Endodermal cell (in vitro differentiated cells): ENCODE measurements around the gene CAV1. TPM values are rescaled to one million over a fixed set of nuclear protein-coding genes. Genes with fewer than 3 reads are reported as not detected.

Experiments
- DNase-seq: peaks from one replicate; pipeline ENCODE4 v3.0.0-alpha.2; 2017
- H3K27ac ChIP-seq: 2 replicates; pipeline ENCODE4 v1.5.1; 2013; ENCODE audit warnings: mild to moderate bottlenecking, low read depth, low read length, moderate library complexity
- H3K27me3 ChIP-seq: 2 replicates; pipeline ENCODE4 v1.6.1; 2013; ENCODE audit warnings: mild to moderate bottlenecking, low read length, moderate library complexity; ENCODE audit not compliant: insufficient read depth, control insufficient read depth, poor library complexity, severe bottlenecking
- H3K36me3 ChIP-seq: 2 replicates; pipeline ENCODE4 v1.7.0; 2013; ENCODE audit warnings: mild to moderate bottlenecking, low read length, moderate library complexity; ENCODE audit not compliant: control insufficient read depth, insufficient read depth
- H3K4me1 ChIP-seq: one replicate; pipeline ENCODE4 v1.7.0; 2013; ENCODE audit warnings: low read length; ENCODE audit not compliant: control insufficient read depth, insufficient read depth
- H3K4me3 ChIP-seq: 2 replicates; pipeline ENCODE4 v1.5.1; 2013; ENCODE audit warnings: mild to moderate bottlenecking, low read length, moderate library complexity
- H3K9ac ChIP-seq: 2 replicates; pipeline ENCODE4 v1.6.1; 2013; ENCODE audit warnings: mild to moderate bottlenecking, low read length, moderate library complexity; ENCODE audit not compliant: poor library complexity, severe bottlenecking; ENCODE audit errors: extremely low read depth
- H3K9me3 ChIP-seq: 2 replicates; pipeline ENCODE4 v1.6.1; 2013; ENCODE audit warnings: mild to moderate bottlenecking, low read length, moderate library complexity; ENCODE audit not compliant: control insufficient read depth
- H3K27ac Mint-ChIP-seq: 2 replicates; pipeline ENCODE4 v1.8.0; 2020; ENCODE audit warnings: mixed read lengths
- H3K27me3 Mint-ChIP-seq: 2 replicates; pipeline ENCODE4 v1.8.0; 2021; ENCODE audit warnings: mild to moderate bottlenecking, mixed read lengths; ENCODE audit not compliant: insufficient read depth
- H3K36me3 Mint-ChIP-seq: 2 replicates; pipeline ENCODE4 v1.8.0; 2020; ENCODE audit warnings: low read depth, mixed read lengths
- H3K4me1 Mint-ChIP-seq: 2 replicates; pipeline ENCODE4 v1.8.0; 2020; ENCODE audit warnings: mixed read lengths
- H3K4me3 Mint-ChIP-seq: 2 replicates; pipeline ENCODE4 v1.8.0; 2020; ENCODE audit warnings: mild to moderate bottlenecking, moderate library complexity, mixed read lengths
- H3K9me3 Mint-ChIP-seq: 2 replicates; pipeline ENCODE4 v1.8.0; 2020; ENCODE audit warnings: mild to moderate bottlenecking, mixed read lengths
- WGBS, 2 experiments: methylation state at CpG; one replicate each; pipeline versions ENCODE4 v1.1.5 to v1.1.7; 2013; ENCODE audit warnings: missing lambda C conversion rate in 2 of 2, mixed read lengths in 1 of 2; ENCODE audit not compliant: insufficient coverage in 1 of 2, insufficient read length in 1 of 2; 5-methylcytosine and 5-hydroxymethylcytosine counted together
- total RNA-seq, 2 donors: library from RNA; stranded (reverse); fragmentation: NEBNext Ultra II Directional in 1 of 2; extraction: Animal tissue kit (Norgen Biotek cat#: 25700) in 1 of 2; gene quantifications; 2 replicates in 1 of 2; 3 replicates in 1 of 2; pipeline ENCODE4 v1.2.1, GENCODE V29; 2021
- TF ChIP-seq, protein P1 (sequence below): fragments of 200-600 bp; sonication (generic); conservative IDR thresholded peaks from 2 replicates; pipeline ENCODE4 v1.5.0; 2021; ENCODE audit warnings: antibody characterized with exemption, mild to moderate bottlenecking

The CAV1 gene
- total RNA-seq, 2 donors from 2014 or later = 4.9 to 8.8 TPM

DNA sequence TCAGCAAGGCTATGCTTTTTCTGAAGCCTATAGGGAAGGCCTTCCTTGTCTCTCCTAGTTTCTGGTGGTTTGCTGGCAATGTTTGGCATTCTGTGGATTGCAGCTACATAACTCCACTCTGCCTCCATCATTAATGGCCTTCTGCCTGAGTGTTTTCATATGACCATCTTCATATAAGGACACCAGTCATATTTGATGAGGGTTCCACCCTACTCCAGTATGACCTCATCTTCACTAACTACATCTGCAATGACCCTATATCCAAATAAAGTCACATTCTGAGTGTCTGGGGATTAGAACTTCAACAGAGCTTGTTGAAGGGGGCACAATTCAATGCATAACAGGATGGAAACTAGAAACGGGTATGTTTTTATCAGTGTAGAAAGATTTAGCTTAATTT lies 22.1 kb downstream of the CAV1 start:
- Mint-ChIP-seq H3K27me3 (no peaks in the 10 kb centered on the region), H3K36me3 (no peaks in the 10 kb centered on the region), H3K27ac (no peak overlapping the region), H3K9me3 (no peaks in the 10 kb centered on the region), H3K4me3 (no peak overlapping the region), H3K4me1 (peaks cover 8% of the 10 kb centered on the region)
- DNase-seq = no peak
- WGBS, 2 experiments = 100% methylated on average over 1 of the region's 1 CpG; no CpG with 5 or more reads in 1 of the 2 experiments
- no peaks in the 10 kb centered on the region for H3K36me3 ChIP-seq
- no peaks in the 10 kb centered on the region for H3K9me3 ChIP-seq
- H3K27me3 ChIP-seq = no peaks in the 10 kb centered on the region
- no peak overlapping the region for H3K27ac ChIP-seq
- H3K9ac ChIP-seq = no peak overlapping the region
- no peak overlapping the region for H3K4me3 ChIP-seq
- no peaks in the 10 kb centered on the region for H3K4me1 ChIP-seq
- TF ChIP-seq, protein P1, sequence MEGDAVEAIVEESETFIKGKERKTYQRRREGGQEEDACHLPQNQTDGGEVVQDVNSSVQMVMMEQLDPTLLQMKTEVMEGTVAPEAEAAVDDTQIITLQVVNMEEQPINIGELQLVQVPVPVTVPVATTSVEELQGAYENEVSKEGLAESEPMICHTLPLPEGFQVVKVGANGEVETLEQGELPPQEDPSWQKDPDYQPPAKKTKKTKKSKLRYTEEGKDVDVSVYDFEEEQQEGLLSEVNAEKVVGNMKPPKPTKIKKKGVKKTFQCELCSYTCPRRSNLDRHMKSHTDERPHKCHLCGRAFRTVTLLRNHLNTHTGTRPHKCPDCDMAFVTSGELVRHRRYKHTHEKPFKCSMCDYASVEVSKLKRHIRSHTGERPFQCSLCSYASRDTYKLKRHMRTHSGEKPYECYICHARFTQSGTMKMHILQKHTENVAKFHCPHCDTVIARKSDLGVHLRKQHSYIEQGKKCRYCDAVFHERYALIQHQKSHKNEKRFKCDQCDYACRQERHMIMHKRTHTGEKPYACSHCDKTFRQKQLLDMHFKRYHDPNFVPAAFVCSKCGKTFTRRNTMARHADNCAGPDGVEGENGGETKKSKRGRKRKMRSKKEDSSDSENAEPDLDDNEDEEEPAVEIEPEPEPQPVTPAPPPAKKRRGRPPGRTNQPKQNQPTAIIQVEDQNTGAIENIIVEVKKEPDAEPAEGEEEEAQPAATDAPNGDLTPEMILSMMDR = no peak

DNA sequence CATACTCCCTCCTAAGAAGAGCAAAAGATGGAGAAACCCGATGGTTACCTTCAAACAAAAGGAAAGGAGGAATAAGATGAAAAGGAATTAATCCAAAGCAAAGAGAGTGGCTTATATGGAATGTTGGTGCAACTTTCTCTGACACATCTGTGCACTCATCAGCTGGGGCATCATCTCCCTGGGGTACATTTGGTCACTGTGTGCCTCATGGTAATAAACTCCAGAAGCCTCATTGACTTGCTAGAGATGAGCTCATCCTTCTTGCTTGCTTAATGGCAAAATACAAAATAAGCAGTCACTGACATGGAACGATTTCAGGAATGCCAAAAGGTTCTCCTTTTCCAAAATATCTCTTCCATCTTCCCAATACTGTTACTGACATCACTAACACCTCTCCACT lies 22.5 kb downstream of the CAV1 start:
- TF ChIP-seq, protein P1 = no peak
- H3K4me3 Mint-ChIP-seq = no peak overlapping the region
- H3K27ac ChIP-seq = no peak overlapping the region
- H3K4me1 ChIP-seq = no peaks in the 10 kb centered on the region
- H3K4me1 Mint-ChIP-seq = peaks cover 7% of the 10 kb centered on the region
- no peaks in the 10 kb centered on the region for H3K9me3 ChIP-seq
- no peaks in the 10 kb centered on the region for H3K27me3 Mint-ChIP-seq
- no peak overlapping the region for H3K27ac Mint-ChIP-seq
- H3K4me3 ChIP-seq = no peak overlapping the region
- no peaks in the 10 kb centered on the region for H3K27me3 ChIP-seq
- WGBS, 2 experiments = 91 to 100% methylated on average over 1 to 2 of the region's 2 CpGs
- no peaks in the 10 kb centered on the region for H3K36me3 ChIP-seq
- H3K36me3 Mint-ChIP-seq = no peaks in the 10 kb centered on the region
- no peak for DNase-seq
- H3K9me3 Mint-ChIP-seq = no peaks in the 10 kb centered on the region
- H3K9ac ChIP-seq = no peak overlapping the region

DNA sequence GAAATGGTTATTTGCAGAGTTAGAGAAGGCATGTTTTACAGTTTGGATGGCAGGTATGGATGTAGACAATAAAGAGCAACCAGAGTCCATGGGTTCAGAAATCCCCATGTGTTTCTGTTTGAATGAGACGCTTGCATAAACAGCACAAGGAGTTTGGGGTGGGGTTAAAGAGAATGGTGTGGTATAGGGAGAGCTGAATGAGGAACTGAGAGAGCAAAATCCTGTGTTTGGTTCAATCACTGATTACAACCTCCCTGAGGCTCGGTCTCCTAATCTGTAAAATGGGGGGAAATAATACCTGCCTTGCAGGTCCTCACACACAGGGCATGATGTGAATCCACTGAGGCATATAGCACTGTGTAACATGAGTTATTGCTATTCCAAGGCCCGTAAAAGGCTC lies 23.7 kb downstream of the CAV1 start:
- H3K9me3 Mint-ChIP-seq = no peaks in the 10 kb centered on the region
- Histone ChIP-seq H3K9ac (no peak overlapping the region), H3K27ac (no peak overlapping the region), H3K36me3 (no peaks in the 10 kb centered on the region), H3K4me1 (no peaks in the 10 kb centered on the region), H3K9me3 (no peaks in the 10 kb centered on the region), H3K4me3 (no peak overlapping the region), H3K27me3 (no peaks in the 10 kb centered on the region)
- no peaks in the 10 kb centered on the region for H3K36me3 Mint-ChIP-seq
- H3K27me3 Mint-ChIP-seq = no peaks in the 10 kb centered on the region
- H3K4me3 Mint-ChIP-seq = no peak overlapping the region
- TF ChIP-seq, protein P1 = no peak
- peaks cover 6% of the 10 kb centered on the region for H3K4me1 Mint-ChIP-seq
- no peak overlapping the region for H3K27ac Mint-ChIP-seq
- WGBS, 2 experiments = 87 to 100% methylated on average over 2 to 3 of the region's 3 CpGs
- DNase-seq = no peak
